Nephron progenitor cell (in vitro differentiated cells): ENCODE results near the gene GLCCI1.

Experiments
- DNase-seq: peaks from one replicate; pipeline ENCODE4 v3.0.0; 2021
- H3K27ac Mint-ChIP-seq: 2 replicates; pipeline ENCODE4 v1.8.0; 2021; ENCODE audit warnings: mild to moderate bottlenecking, moderate library complexity, mixed read lengths
- H3K27me3 Mint-ChIP-seq: 2 replicates; pipeline ENCODE4 v1.8.0; 2021; ENCODE audit warnings: mild to moderate bottlenecking, low read depth, mixed read lengths; ENCODE audit not compliant: poor library complexity
- H3K36me3 Mint-ChIP-seq: 2 replicates; pipeline ENCODE4 v1.8.0; 2021; ENCODE audit warnings: low read depth, mixed read lengths
- H3K4me1 Mint-ChIP-seq: 2 replicates; pipeline ENCODE4 v1.8.0; 2021; ENCODE audit warnings: mixed read lengths
- H3K4me3 Mint-ChIP-seq: 2 replicates; pipeline ENCODE4 v1.8.0; 2021; ENCODE audit warnings: mild to moderate bottlenecking, moderate library complexity, mixed read lengths
- H3K9me3 Mint-ChIP-seq: 2 replicates; pipeline ENCODE4 v1.8.0; 2021; ENCODE audit warnings: mild to moderate bottlenecking, moderate library complexity, mixed read lengths
- CTCF ChIP-seq: fragments of 200-600 bp; sonication (generic); IDR thresholded peaks from 2 replicates; pipeline ENCODE4 v1.5.0; 2021; ENCODE audit warnings: antibody characterized with exemption

Gene GLCCI1

DNA sequence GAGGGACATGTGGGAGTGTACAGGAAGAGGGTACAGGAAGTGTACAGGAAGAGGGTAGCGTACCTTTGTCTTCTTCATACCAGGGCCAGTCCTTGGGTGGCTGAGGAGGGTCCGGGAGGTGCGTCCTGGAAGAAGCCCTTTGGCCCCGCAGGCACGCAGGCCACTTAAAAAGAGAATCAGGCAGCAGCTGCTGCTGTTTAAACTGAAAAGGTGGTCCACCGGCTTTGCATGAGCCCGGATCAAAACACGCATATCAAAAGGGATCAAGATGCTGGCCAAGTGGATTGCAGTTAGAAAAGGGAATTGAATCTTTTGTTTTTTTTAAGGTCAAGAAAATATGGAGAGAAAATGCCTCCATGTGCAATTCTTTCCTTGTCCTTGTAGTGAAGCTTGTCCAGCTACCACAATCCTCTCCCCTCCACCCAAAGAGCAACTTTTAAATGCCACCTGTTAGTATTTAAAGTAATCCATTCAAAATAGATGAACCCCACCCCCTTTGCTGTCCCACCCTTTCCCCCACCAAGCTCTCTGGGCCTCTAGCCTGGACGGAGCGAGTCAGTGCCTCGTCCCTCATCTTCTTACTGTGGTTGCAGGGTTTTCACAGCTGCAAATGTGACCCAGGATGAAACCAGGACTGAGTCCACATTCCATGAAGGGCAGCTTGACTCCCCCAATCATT lies 142.8 kb downstream of the GLCCI1 start:
- peaks cover 3% of the 10 kb centered on the region for H3K27me3 Mint-ChIP-seq
- H3K4me1 Mint-ChIP-seq: peaks cover 9% of the 10 kb centered on the region
- H3K27ac Mint-ChIP-seq: peak overlapping the region; percentile 70
- DNase-seq: no peak
- no peak for TF ChIP-seq CTCF
- no peaks in the 10 kb centered on the region for H3K36me3 Mint-ChIP-seq
- H3K9me3 Mint-ChIP-seq: peaks cover 6% of the 10 kb centered on the region
- H3K4me3 Mint-ChIP-seq: no peak overlapping the region

DNA sequence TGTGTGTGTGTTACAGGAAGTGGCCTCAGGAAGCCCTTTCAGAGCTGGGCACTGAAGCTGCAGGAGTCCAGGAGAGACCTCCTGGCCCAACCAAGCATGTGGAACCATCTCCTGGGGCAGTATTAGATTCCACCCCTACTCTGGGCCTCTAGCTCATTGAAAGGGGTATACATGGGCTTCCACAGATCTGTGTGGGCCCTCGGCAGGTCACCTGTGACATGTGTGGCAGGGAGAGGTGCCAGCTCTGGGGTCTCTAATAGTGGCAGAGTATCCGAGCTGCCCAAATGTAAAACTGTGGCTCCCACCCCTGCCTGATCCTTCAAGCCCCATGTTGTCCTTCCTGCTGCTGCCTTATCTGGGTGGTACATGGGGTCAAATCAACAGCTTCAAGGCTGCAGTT lies 144.1 kb downstream of the GLCCI1 start:
- H3K36me3 Mint-ChIP-seq: no peaks in the 10 kb centered on the region
- no peak for DNase-seq
- peaks cover 3% of the 10 kb centered on the region for H3K27me3 Mint-ChIP-seq
- peaks cover 6% of the 10 kb centered on the region for H3K9me3 Mint-ChIP-seq
- no peak overlapping the region for H3K27ac Mint-ChIP-seq
- H3K4me3 Mint-ChIP-seq: no peak overlapping the region
- TF ChIP-seq CTCF: no peak
- H3K4me1 Mint-ChIP-seq: peaks cover 9% of the 10 kb centered on the region

DNA sequence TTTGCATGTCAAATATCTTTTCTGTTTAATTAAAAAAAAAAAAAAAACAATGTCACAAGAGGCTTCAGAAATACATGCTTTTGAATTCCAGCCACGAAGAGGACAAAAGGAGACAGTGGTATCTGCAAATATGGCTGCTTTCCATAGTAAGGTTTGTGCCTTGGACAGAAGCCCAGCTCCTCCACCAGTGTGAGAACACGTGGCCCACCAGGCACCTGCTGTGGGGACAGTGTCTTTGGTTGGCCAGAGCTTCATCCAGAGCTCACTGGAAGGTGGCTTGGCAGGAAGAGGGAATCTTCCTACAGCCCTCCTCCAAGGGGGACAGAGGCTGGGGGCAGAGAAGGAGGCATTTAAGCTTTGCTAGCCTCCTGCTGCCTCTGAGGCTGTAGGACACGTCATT lies 144.6 kb downstream of the GLCCI1 start:
- peaks cover 3% of the 10 kb centered on the region for H3K27me3 Mint-ChIP-seq
- no peak for DNase-seq
- H3K4me3 Mint-ChIP-seq: no peak overlapping the region
- no peak overlapping the region for H3K27ac Mint-ChIP-seq
- no peak for TF ChIP-seq CTCF
- H3K9me3 Mint-ChIP-seq: peaks cover 6% of the 10 kb centered on the region
- H3K36me3 Mint-ChIP-seq: no peaks in the 10 kb centered on the region
- H3K4me1 Mint-ChIP-seq: peaks cover 9% of the 10 kb centered on the region

GRCh38 chr7:8114175-8114574 lies 145.6 kb downstream of the GLCCI1 start:
- Mint-ChIP-seq H3K27ac (no peak overlapping the region), H3K36me3 (no peaks in the 10 kb centered on the region), H3K4me3 (no peak overlapping the region), H3K4me1 (peaks cover 9% of the 10 kb centered on the region), H3K9me3 (peaks cover 6% of the 10 kb centered on the region), H3K27me3 (peaks cover 3% of the 10 kb centered on the region)
- no peak for TF ChIP-seq CTCF
- no peak for DNase-seq

DNA sequence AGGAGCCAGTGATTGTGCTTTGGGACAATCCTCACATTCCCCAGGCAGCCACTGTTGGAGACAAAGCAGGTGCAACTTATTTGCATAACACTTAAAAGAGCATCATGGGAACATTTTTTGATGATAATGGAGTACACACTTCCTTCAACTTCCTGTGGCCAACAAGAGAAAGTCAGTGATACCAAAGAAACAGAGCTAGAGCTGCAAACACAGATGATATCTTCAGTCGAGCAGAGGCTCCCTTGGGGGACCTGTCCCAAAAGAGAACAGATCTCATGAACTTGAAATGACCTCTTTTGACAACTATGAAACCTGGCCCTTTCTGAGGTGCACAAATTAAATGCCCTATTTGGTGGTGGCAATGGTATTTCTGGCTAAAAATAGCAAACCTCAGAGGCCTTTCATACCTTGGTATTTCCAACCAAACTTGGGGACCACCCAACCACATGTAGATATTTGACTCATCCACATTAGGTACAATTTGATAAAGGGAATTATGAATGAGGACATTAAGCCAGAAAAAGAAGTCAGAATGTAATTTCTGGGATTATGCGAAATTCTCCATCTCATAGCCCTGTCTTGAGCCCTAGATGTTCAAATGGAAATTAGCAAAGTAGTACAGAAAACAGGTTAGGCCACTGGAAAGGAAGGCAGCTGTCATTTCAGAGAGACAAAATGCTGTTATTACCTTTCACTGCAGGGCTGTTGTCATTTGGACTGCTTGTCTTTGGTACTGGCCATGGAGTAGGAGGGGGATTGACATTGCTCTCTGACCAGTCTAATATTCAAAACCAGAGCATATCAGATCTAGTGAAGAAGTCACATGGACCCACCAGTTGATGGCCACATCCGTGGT lies 147.2 kb downstream of the GLCCI1 start:
- H3K4me3 Mint-ChIP-seq: no peak overlapping the region
- no peak overlapping the region for H3K27ac Mint-ChIP-seq
- peaks cover 9% of the 10 kb centered on the region for H3K4me1 Mint-ChIP-seq
- H3K9me3 Mint-ChIP-seq: peaks cover 6% of the 10 kb centered on the region
- H3K36me3 Mint-ChIP-seq: no peaks in the 10 kb centered on the region
- peaks cover 3% of the 10 kb centered on the region for H3K27me3 Mint-ChIP-seq
- DNase-seq: no peak
- no peak for TF ChIP-seq CTCF
